Kidney epithelial cell (primary cell): ENCODE data around the gene LURAP1L. TPM values are rescaled to one million over a fixed set of nuclear protein-coding genes. Genes with fewer than 3 reads are reported as not detected.

Source experiments
- DNase-seq: peaks from one replicate; pipeline ENCODE4 v3.0.0-alpha.2; 2010; ENCODE audit warnings: low read depth
- H3K27me3 ChIP-seq: 2 replicates; pipeline ENCODE4 v1.6.0; 2011; ENCODE audit warnings: low read length; ENCODE audit not compliant: control insufficient read depth, insufficient read depth
- H3K36me3 ChIP-seq: 2 replicates; pipeline ENCODE4 v1.5.1; 2011; ENCODE audit warnings: low read length; ENCODE audit not compliant: control insufficient read depth, insufficient read depth
- H3K4me3 ChIP-seq: 2 replicates; pipeline ENCODE4 v1.5.1; 2011; ENCODE audit warnings: low read depth, mild to moderate bottlenecking, control low read depth, low read length
- CTCF ChIP-seq: IDR thresholded peaks from 2 replicates; pipeline ENCODE4 v1.5.1; 2011; ENCODE audit warnings: mild to moderate bottlenecking, moderate library complexity, low read length, control low read depth, inconsistent platforms; ENCODE audit not compliant: insufficient read depth, poor library complexity, severe bottlenecking
- total RNA-seq: library from RNA; depleted of rRNA; stranded (reverse); fragments of >200 nt; gene quantifications from 2 replicates; pipeline ENCODE4 v1.2.3, GENCODE V29; 2015

LURAP1L gene
- total RNA-seq, 1 donor from 2014 or later, result 46.6 TPM

DNA sequence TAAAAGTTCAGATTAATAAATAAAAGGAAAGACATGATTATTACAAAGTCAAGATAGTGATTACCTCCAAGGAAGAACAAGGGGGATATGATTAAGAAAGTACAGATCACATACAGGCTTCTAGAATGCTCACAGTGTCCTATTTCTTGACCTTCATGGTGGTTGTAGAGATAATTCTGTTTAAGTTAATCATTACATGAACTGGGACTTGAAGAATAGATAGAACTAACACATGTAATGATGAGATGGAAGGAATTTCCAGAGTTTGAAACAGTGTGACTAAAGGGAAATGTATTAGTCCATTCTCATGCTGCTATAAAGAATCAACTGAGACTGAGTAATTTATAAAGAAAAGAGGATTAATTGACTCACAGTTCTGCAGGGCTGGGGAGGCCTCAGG is 72.7 kb downstream of the LURAP1L start:
- no peaks in the 10 kb centered on the region for H3K36me3 ChIP-seq
- no peak for TF ChIP-seq CTCF
- no peaks in the 10 kb centered on the region for H3K27me3 ChIP-seq
- peak; percentile 35 for DNase-seq
- no peak overlapping the region for H3K4me3 ChIP-seq

GRCh38 chr9:12849486-12850003 is 74.7 kb downstream of the LURAP1L start:
- no peak overlapping the region for H3K4me3 ChIP-seq
- no peaks in the 10 kb centered on the region for H3K36me3 ChIP-seq
- TF ChIP-seq CTCF, result no peak
- DNase-seq, result no peak
- H3K27me3 ChIP-seq, result no peaks in the 10 kb centered on the region

- H3K4me3 ChIP-seq, result no peak overlapping the region
- no peaks in the 10 kb centered on the region for H3K36me3 ChIP-seq
Measured at GRCh38 chr9:12851341-12852090, 76.7 kb downstream of the LURAP1L start.

DNA sequence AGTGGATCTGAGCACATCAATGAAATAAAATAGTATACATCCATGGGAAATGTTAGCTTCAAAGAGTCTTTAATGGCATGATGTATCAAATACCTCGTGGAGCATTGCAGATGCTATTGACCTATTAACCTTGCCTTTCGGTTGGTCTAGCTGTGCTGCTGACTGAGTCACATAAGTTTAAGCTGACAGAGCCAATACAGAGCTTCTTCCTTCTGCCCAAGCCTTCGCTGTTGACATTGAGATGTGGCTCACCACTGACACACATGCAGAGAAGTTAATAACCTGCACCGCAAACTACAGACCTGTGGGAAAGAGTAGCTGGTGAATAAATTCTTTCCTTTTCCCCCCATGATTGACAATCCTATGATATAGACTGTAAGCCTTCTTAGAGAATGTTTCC is 78.2 kb downstream of the LURAP1L start:
- Histone ChIP-seq H3K27me3 (no peaks in the 10 kb centered on the region), H3K4me3 (no peak overlapping the region), H3K36me3 (no peaks in the 10 kb centered on the region)
- DNase-seq, result peak; percentile 54
- no peak for TF ChIP-seq CTCF

More at GRCh38 chr9:12851341-12852090, 76.7 kb downstream of the LURAP1L start:
- no peak for DNase-seq
- no peaks in the 10 kb centered on the region for H3K27me3 ChIP-seq
- no peak for TF ChIP-seq CTCF

GRCh38 chr9:12854221-12854620 is 79.4 kb downstream of the LURAP1L start:
- DNase-seq, result no peak
- H3K27me3 ChIP-seq, result no peaks in the 10 kb centered on the region
- no peaks in the 10 kb centered on the region for H3K36me3 ChIP-seq
- no peak for TF ChIP-seq CTCF
- no peak overlapping the region for H3K4me3 ChIP-seq

GRCh38 chr9:12855066-12855465 is 80.2 kb downstream of the LURAP1L start:
- DNase-seq, result no peak
- no peak for TF ChIP-seq CTCF
- Histone ChIP-seq H3K27me3 (no peaks in the 10 kb centered on the region), H3K36me3 (no peaks in the 10 kb centered on the region), H3K4me3 (no peak overlapping the region)
